Neural progenitor cell (in vitro differentiated cells): ENCODE results near the gene PAX6.

Experiments
- EZH2 ChIP-seq: fragments of 200-600 bp; sonication (generic); IDR thresholded peaks from 2 replicates; pipeline ENCODE4 v1.6.1; 2017; ENCODE audit warnings: antibody characterized with exemption, mild to moderate bottlenecking, moderate library complexity
- TF ChIP-seq, protein P1 (sequence below): fragments of 200-600 bp; sonication (generic); IDR thresholded peaks from 2 replicates; pipeline ENCODE4 v1.5.1; 2017; ENCODE audit warnings: antibody characterized with exemption, mild to moderate bottlenecking

DNA sequence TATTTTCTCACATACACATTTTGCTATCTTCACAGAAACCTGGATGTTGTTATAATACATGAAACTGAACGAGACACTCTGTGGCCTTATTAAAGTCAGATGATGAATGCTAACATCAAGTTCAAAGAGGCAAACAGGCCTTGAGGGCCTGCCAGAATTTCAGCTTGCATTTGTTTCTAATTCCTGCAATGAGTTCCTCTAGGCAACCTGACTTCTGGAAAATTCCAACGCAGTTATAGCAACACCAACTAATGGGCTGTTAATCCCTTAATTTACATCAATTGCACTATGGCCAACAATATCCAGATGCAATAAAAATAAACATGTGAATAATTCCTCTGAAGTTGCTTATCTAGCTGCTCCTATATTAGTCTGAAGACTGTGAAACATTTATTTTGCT lies 19.1 kb downstream of the PAX6 start:
- TF ChIP-seq, protein P1, sequence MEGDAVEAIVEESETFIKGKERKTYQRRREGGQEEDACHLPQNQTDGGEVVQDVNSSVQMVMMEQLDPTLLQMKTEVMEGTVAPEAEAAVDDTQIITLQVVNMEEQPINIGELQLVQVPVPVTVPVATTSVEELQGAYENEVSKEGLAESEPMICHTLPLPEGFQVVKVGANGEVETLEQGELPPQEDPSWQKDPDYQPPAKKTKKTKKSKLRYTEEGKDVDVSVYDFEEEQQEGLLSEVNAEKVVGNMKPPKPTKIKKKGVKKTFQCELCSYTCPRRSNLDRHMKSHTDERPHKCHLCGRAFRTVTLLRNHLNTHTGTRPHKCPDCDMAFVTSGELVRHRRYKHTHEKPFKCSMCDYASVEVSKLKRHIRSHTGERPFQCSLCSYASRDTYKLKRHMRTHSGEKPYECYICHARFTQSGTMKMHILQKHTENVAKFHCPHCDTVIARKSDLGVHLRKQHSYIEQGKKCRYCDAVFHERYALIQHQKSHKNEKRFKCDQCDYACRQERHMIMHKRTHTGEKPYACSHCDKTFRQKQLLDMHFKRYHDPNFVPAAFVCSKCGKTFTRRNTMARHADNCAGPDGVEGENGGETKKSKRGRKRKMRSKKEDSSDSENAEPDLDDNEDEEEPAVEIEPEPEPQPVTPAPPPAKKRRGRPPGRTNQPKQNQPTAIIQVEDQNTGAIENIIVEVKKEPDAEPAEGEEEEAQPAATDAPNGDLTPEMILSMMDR, result no peak
- TF ChIP-seq EZH2, result no peak
